Limb (tissue), 2 donors: Measurements from ENCODE around the gene ACE2.
"Not testable (repeated sequence)": the region's sequence is repeated elsewhere in the genome, so short reads cannot be mapped to it uniquely, and the experiment has no call there.

Experiments used
- DNase-seq, 2 donors: peaks; one replicate each; pipeline ENCODE4 v3.0.0-alpha.2; 2016; ENCODE audit errors: extremely low spot score in 2 of 2

Gene ACE2

GRCh38 chrX:15600745-15601144 lies at the start of gene ACE2:
TSS of gene ACE2 (minus strand) at chrX:15600960. CDS start at chrX:15600911, 49 bp downstream.
- no peak for DNase-seq

- DNase-seq, result not testable (repeated sequence)
These were observed 46.8 kb upstream of the ACE2 start for GRCh38 chrX:15647510-15647909.

GRCh38 chrX:15646543-15646942 lies 45.8 kb upstream of the ACE2 start:
- no peak for DNase-seq

- no peak for DNase-seq
These were observed 45.3 kb upstream of the ACE2 start for GRCh38 chrX:15646031-15646430.

- DNase-seq, result no peak
These were observed 44.5 kb upstream of the ACE2 start for GRCh38 chrX:15645266-15645665.

GRCh38 chrX:15644560-15644872 lies 43.8 kb upstream of the ACE2 start:
- DNase-seq, result no peak

- no peak for DNase-seq
These were observed 43.2 kb upstream of the ACE2 start for GRCh38 chrX:15643786-15644559.

GRCh38 chrX:15631637-15632036 lies 30.9 kb upstream of the ACE2 start:
- DNase-seq, result no peak

GRCh38 chrX:15623054-15623453 lies 22.3 kb upstream of the ACE2 start:
- no peak for DNase-seq

GRCh38 chrX:15619053-15619755 lies 18.4 kb upstream of the ACE2 start:
- DNase-seq, result no peak

GRCh38 chrX:15617111-15617510 lies 16.4 kb upstream of the ACE2 start:
- no peak for DNase-seq

- DNase-seq, result no peak
These were observed 15.8 kb upstream of the ACE2 start for GRCh38 chrX:15616531-15616930.

GRCh38 chrX:15607067-15607466 lies 6.3 kb upstream of the ACE2 start:
- DNase-seq, result no peak

GRCh38 chrX:15606136-15606535 lies 5.4 kb upstream of the ACE2 start:
- DNase-seq, result no peak

GRCh38 chrX:15605226-15605625 lies 4.5 kb upstream of the ACE2 start:
- no peak for DNase-seq

GRCh38 chrX:15602761-15603160 lies 2.0 kb upstream of the ACE2 start:
- DNase-seq, result no peak

- no peak for DNase-seq
These were observed 1.2 kb upstream of the ACE2 start for GRCh38 chrX:15601932-15602331.

- no peak for DNase-seq
These were observed 711 bp downstream of the ACE2 start for GRCh38 chrX:15600049-15600448.

GRCh38 chrX:15599461-15599860 lies 1.3 kb downstream of the ACE2 start:
- no peak for DNase-seq

GRCh38 chrX:15598026-15598425 lies 2.7 kb downstream of the ACE2 start:
- DNase-seq, result no peak

GRCh38 chrX:15594371-15594770 lies 6.4 kb downstream of the ACE2 start:
- DNase-seq, result no peak

- DNase-seq, result no peak
These were observed 20.7 kb downstream of the ACE2 start for GRCh38 chrX:15579778-15580747.
